ENCODE data around the gene HSF4. TPM values are rescaled to one million over a fixed set of nuclear protein-coding genes. Genes with fewer than 3 reads are reported as not detected.

HSF4 gene
- total RNA-seq, 1 donor from 2014 or later, result 19.0 TPM

- Mint-ChIP-seq H3K9me3 (ENCODE audit: low read depth) (no peaks in the 10 kb centered on the region), H3K4me3 (ENCODE audit: unreplicated experiment) (no peak overlapping the region), H3K27ac (ENCODE audit: unreplicated experiment) (no peak overlapping the region), H3K36me3 (ENCODE audit: low read depth) (peaks cover 3% of the 10 kb centered on the region), H3K27me3 (ENCODE audit: low read depth) (no peaks in the 10 kb centered on the region), H3K4me1 (ENCODE audit: low read depth) (peaks cover 13% of the 10 kb centered on the region)
- DNase-seq (ENCODE audit: low spot score), result no peak
- TF ChIP-seq, protein P1, sequence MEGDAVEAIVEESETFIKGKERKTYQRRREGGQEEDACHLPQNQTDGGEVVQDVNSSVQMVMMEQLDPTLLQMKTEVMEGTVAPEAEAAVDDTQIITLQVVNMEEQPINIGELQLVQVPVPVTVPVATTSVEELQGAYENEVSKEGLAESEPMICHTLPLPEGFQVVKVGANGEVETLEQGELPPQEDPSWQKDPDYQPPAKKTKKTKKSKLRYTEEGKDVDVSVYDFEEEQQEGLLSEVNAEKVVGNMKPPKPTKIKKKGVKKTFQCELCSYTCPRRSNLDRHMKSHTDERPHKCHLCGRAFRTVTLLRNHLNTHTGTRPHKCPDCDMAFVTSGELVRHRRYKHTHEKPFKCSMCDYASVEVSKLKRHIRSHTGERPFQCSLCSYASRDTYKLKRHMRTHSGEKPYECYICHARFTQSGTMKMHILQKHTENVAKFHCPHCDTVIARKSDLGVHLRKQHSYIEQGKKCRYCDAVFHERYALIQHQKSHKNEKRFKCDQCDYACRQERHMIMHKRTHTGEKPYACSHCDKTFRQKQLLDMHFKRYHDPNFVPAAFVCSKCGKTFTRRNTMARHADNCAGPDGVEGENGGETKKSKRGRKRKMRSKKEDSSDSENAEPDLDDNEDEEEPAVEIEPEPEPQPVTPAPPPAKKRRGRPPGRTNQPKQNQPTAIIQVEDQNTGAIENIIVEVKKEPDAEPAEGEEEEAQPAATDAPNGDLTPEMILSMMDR (IDR thresholded peaks at IDR 0.05), result no peak
Measured at GRCh38 chr16:67211674-67212073, 47.1 kb downstream of the HSF4 start.

GRCh38 chr16:67212766-67213165 lies 48.2 kb downstream of the HSF4 start:
- Mint-ChIP-seq H3K9me3 (ENCODE audit: low read depth) (no peaks in the 10 kb centered on the region), H3K4me1 (ENCODE audit: low read depth) (peaks cover 3% of the 10 kb centered on the region), H3K36me3 (ENCODE audit: low read depth) (peaks cover 8% of the 10 kb centered on the region), H3K27me3 (ENCODE audit: low read depth) (no peaks in the 10 kb centered on the region), H3K27ac (ENCODE audit: unreplicated experiment) (no peak overlapping the region), H3K4me3 (ENCODE audit: unreplicated experiment) (no peak overlapping the region)
- TF ChIP-seq, protein P1 (IDR thresholded peaks at IDR 0.05), result no peak
- DNase-seq (ENCODE audit: low spot score), result no peak

- H3K36me3 Mint-ChIP-seq (ENCODE audit: low read depth), result peaks cover 8% of the 10 kb centered on the region
- TF ChIP-seq, protein P1 (IDR thresholded peaks at IDR 0.05), result no peak
- H3K27ac Mint-ChIP-seq (ENCODE audit: unreplicated experiment), result no peak overlapping the region
- no peak for DNase-seq (ENCODE audit: low spot score)
- H3K9me3 Mint-ChIP-seq (ENCODE audit: low read depth), result no peaks in the 10 kb centered on the region
- H3K4me3 Mint-ChIP-seq (ENCODE audit: unreplicated experiment), result no peak overlapping the region
- H3K4me1 Mint-ChIP-seq (ENCODE audit: low read depth), result no peaks in the 10 kb centered on the region
- no peaks in the 10 kb centered on the region for H3K27me3 Mint-ChIP-seq (ENCODE audit: low read depth)
Measured at GRCh38 chr16:67213197-67214019, 48.9 kb downstream of the HSF4 start.

DNA sequence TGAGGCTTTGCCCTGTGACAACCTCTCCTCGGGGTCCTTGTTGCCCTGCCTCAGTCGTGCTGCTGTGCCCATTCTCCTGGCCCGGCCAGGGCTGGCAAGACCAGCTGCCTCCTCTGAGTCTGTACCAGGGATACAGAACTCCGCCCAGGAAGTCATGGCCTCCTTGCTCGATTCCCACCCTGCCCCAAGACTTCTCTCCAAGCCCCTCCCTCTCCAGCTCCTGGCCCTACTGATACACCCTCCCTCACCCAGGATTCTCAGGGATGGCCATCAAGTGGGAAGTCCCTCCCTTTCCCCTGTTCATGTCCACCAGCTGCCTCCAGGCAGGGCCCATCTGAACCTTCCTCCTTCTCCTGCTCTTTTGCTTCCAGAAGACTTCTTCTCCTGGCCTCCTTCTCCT lies 51.2 kb downstream of the HSF4 start:
- Mint-ChIP-seq H3K36me3 (ENCODE audit: low read depth) (peaks cover 8% of the 10 kb centered on the region), H3K9me3 (ENCODE audit: low read depth) (no peaks in the 10 kb centered on the region), H3K27me3 (ENCODE audit: low read depth) (no peaks in the 10 kb centered on the region), H3K4me1 (ENCODE audit: low read depth) (no peaks in the 10 kb centered on the region), H3K4me3 (ENCODE audit: unreplicated experiment) (no peak overlapping the region), H3K27ac (ENCODE audit: unreplicated experiment) (no peak overlapping the region)
- TF ChIP-seq, protein P1 (IDR thresholded peaks at IDR 0.05), result no peak
- DNase-seq (ENCODE audit: low spot score), result no peak

DNA sequence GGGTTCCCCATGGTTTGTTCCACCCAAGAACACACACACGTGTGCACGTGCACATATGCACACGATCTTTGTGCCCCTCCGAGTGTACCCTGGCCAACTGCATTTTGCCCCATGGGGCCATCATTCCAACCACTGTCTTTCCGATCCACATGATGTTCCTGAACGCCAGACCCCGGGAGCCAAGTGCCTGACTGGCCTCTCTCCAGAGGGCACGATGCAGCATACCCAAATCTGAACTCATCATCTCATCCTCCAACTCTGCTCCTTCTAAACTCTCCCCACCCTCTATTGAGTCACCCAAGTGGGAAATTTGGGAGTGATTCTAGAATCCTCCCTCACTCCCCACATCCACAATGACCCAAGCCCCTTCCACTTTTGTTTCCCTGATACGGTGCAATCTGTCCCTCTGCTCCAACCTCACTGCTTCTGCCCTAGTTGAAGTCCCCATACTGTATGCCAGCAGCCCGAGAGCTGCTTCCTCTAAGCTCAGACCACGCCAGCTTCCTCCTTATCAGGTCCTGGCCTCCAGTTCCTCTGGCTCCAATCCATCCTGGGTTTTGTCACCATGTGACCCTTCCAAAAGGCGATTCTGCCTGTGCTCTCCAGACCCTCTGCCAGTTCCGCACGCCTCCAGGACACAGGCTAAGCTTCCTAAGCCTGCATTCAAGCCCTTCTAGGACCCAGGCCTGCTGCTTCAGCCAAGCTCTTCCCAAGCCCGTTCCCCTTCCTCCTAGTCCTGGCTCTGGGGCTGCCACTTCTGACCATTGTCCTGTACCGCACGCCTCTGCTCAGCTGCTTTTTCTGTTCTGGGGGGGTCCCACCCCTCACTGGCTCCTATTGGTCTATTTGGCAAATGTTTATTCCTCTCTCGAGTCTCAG lies 52.3 kb downstream of the HSF4 start:
- Mint-ChIP-seq H3K27me3 (ENCODE audit: low read depth) (no peaks in the 10 kb centered on the region), H3K4me3 (ENCODE audit: unreplicated experiment) (no peak overlapping the region), H3K36me3 (ENCODE audit: low read depth) (peaks cover 8% of the 10 kb centered on the region), H3K4me1 (ENCODE audit: low read depth) (no peaks in the 10 kb centered on the region), H3K27ac (ENCODE audit: unreplicated experiment) (no peak overlapping the region), H3K9me3 (ENCODE audit: low read depth) (no peaks in the 10 kb centered on the region)
- no peak for DNase-seq (ENCODE audit: low spot score)
- TF ChIP-seq, protein P1 (IDR thresholded peaks at IDR 0.05), result no peak
